Glomerular endothelial cell (primary cell): Measurements from ENCODE around the gene DGCR2. TPM values are rescaled to one million over a fixed set of nuclear protein-coding genes. Genes with fewer than 3 reads are reported as not detected.

Experiments used
- DNase-seq: peaks from one replicate; pipeline ENCODE4 v3.0.0-alpha.2; 2011; ENCODE audit warnings: low read depth, low spot score; ENCODE audit errors: extremely low read depth
- total RNA-seq: library from RNA; depleted of rRNA; stranded (reverse); fragments of >200 nt; gene quantifications from 2 replicates; pipeline ENCODE4 v1.2.3, GENCODE V29; 2015

DGCR2 gene
- total RNA-seq, 1 donor from 2014 or later = 60.9 TPM

- no peak for DNase-seq
Observed at GRCh38 chr22:19147195-19147780, 25.1 kb upstream of the DGCR2 start.

- DNase-seq = no peak
Observed at GRCh38 chr22:19146215-19146968, 24.2 kb upstream of the DGCR2 start.

GRCh38 chr22:19143967-19144400 is 21.8 kb upstream of the DGCR2 start:
- DNase-seq = no peak

- DNase-seq = no peak
Observed at GRCh38 chr22:19143212-19143611, 21.0 kb upstream of the DGCR2 start.

GRCh38 chr22:19142394-19142793 is 20.2 kb upstream of the DGCR2 start:
- DNase-seq = no peak

GRCh38 chr22:19139974-19140373 is 17.8 kb upstream of the DGCR2 start:
- no peak for DNase-seq

- DNase-seq = no peak
Observed at GRCh38 chr22:19139001-19139356, 16.8 kb upstream of the DGCR2 start.

GRCh38 chr22:19138217-19139000 is 16.2 kb upstream of the DGCR2 start:
- DNase-seq = no peak

- DNase-seq = no peak
Observed at GRCh38 chr22:19137384-19138216, 15.4 kb upstream of the DGCR2 start.

- DNase-seq = no peak
Observed at GRCh38 chr22:19136915-19137314, 14.7 kb upstream of the DGCR2 start.

GRCh38 chr22:19134874-19135273 is 12.7 kb upstream of the DGCR2 start:
- no peak for DNase-seq

- no peak for DNase-seq
Observed at GRCh38 chr22:19134176-19134831, 12.1 kb upstream of the DGCR2 start.

GRCh38 chr22:19133561-19133960 is 11.3 kb upstream of the DGCR2 start:
- DNase-seq = no peak

- DNase-seq = no peak
Observed at GRCh38 chr22:19132693-19133400, 10.6 kb upstream of the DGCR2 start.

- DNase-seq = no peak
Observed at GRCh38 chr22:19132153-19132552, 9.9 kb upstream of the DGCR2 start.

- DNase-seq = no peak
Observed at GRCh38 chr22:19131685-19132015, 9.4 kb upstream of the DGCR2 start.

- no peak for DNase-seq
Observed at GRCh38 chr22:19130959-19131684, 8.9 kb upstream of the DGCR2 start, which contains the start of gene TSSK2. TSS of gene TSSK2 (plus strand) at chr22:19131308. CDS start at chr22:19131400, 92 bp downstream.

GRCh38 chr22:19129871-19130270 is 7.7 kb upstream of the DGCR2 start:
- no peak for DNase-seq
